ENCODE data around the gene OLFM2.
"Not testable (repeated sequence)": the region's sequence is repeated elsewhere in the genome, so short reads cannot be mapped to it uniquely, and the experiment has no call there.

Gene OLFM2

DNA sequence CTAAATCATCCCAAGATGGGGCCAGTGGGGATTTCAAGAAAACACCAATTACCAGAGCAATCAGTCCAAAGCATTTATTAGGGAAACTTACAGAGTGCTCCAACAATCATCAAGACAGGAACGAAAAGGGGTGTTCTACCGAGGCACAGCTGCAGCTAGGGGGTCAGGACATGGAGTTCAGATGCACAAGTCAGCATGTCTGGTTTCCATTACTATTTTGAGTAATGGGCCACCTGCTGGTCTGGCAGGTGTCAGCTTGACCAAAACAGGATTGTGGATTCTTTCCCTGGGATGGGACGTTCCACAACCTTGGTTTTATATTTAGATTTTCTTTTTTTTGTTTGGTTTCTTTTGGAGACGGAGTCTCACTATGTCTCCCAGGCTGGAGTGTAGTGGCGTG is 112.5 kb downstream of the OLFM2 start:
- Histone ChIP-seq H3K27me3 (ENCODE audit: control insufficient read depth, insufficient read depth, low read length) (no peaks in the 10 kb centered on the region), H2AFZ (no peak overlapping the region), H3K4me1 (peaks cover 6% of the 10 kb centered on the region), H3K36me3 (ENCODE audit: control insufficient read depth, insufficient read depth, low read length) (no peaks in the 10 kb centered on the region), H3K4me3 (ENCODE audit: low read depth, low read length) (no peak overlapping the region), H3K9me3 (ENCODE audit: control insufficient read depth, low read length) (no peaks in the 10 kb centered on the region), H3K4me2 (ENCODE audit: low read length) (no peak overlapping the region), H3K27ac (no peak overlapping the region), H3K9ac (no peak overlapping the region), H3K79me2 (peaks cover 27% of the 10 kb centered on the region)
- TF ChIP-seq, protein P1, sequence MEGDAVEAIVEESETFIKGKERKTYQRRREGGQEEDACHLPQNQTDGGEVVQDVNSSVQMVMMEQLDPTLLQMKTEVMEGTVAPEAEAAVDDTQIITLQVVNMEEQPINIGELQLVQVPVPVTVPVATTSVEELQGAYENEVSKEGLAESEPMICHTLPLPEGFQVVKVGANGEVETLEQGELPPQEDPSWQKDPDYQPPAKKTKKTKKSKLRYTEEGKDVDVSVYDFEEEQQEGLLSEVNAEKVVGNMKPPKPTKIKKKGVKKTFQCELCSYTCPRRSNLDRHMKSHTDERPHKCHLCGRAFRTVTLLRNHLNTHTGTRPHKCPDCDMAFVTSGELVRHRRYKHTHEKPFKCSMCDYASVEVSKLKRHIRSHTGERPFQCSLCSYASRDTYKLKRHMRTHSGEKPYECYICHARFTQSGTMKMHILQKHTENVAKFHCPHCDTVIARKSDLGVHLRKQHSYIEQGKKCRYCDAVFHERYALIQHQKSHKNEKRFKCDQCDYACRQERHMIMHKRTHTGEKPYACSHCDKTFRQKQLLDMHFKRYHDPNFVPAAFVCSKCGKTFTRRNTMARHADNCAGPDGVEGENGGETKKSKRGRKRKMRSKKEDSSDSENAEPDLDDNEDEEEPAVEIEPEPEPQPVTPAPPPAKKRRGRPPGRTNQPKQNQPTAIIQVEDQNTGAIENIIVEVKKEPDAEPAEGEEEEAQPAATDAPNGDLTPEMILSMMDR (IDR thresholded peaks at IDR 0.05) = no peak

DNA sequence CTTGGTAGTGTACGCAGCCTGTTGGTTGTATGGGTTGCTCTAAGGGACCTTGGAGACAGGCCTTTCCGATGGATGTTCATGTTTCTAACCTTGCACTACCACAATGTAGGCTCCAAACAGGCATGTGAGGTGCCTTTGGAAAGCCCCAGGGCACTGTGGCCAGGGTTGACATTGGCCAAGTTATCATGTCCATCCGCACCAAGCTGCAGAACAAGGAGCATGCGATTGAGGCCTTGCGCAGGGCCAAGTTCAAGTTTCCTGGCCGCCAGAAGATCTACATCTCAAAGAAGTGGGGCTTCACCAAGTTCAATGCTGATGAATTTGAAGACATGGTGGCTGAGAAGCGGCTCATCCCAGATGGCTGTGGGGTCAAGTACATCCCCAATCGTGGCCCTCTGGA is 116.3 kb downstream of the OLFM2 start:
- peaks cover 13% of the 10 kb centered on the region for H3K79me2 ChIP-seq
- not testable (repeated sequence) for H3K9ac ChIP-seq; H3K27me3 ChIP-seq (ENCODE audit: control insufficient read depth, insufficient read depth, low read length); H3K36me3 ChIP-seq (ENCODE audit: control insufficient read depth, insufficient read depth, low read length); H3K4me2 ChIP-seq (ENCODE audit: low read length); H3K4me3 ChIP-seq (ENCODE audit: low read depth, low read length); H3K4me1 ChIP-seq; H3K9me3 ChIP-seq (ENCODE audit: control insufficient read depth, low read length)
- peak overlapping the region; percentile 33 for H3K27ac ChIP-seq
- H2AFZ ChIP-seq = peak overlapping the region; percentile 64

DNA sequence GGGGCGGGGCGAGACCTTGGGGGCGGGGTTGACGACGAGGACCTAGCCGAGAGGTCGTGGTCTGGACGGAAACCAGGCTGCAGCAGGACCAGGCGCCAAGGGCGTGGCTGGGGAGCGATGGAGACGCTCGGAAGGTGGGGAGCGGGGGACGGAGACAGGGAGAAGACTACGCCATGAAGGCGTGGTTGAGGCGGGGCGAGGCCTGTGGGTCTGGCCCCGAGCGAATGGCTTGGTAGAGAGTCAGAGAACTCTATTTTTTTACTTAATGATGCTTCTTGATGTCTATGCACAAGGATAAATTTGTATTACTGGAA is 116.8 kb downstream of the OLFM2 start:
- H3K36me3 ChIP-seq (ENCODE audit: control insufficient read depth, insufficient read depth, low read length) = no peaks in the 10 kb centered on the region
- peak overlapping the region; percentile 97 for H3K4me3 ChIP-seq (ENCODE audit: low read depth, low read length)
- no peaks in the 10 kb centered on the region for H3K27me3 ChIP-seq (ENCODE audit: control insufficient read depth, insufficient read depth, low read length)
- TF ChIP-seq, protein P1 (IDR thresholded peaks at IDR 0.05) = no peak
- peak overlapping the region; percentile 60 for H3K4me2 ChIP-seq (ENCODE audit: low read length)
- peak overlapping the region; percentile 64 for H2AFZ ChIP-seq
- H3K9me3 ChIP-seq (ENCODE audit: control insufficient read depth, low read length) = no peaks in the 10 kb centered on the region
- H3K27ac ChIP-seq = peak overlapping the region; percentile 33
- peaks cover 10% of the 10 kb centered on the region for H3K79me2 ChIP-seq
- H3K4me1 ChIP-seq = no peaks in the 10 kb centered on the region
- H3K9ac ChIP-seq = no peak overlapping the region

DNA sequence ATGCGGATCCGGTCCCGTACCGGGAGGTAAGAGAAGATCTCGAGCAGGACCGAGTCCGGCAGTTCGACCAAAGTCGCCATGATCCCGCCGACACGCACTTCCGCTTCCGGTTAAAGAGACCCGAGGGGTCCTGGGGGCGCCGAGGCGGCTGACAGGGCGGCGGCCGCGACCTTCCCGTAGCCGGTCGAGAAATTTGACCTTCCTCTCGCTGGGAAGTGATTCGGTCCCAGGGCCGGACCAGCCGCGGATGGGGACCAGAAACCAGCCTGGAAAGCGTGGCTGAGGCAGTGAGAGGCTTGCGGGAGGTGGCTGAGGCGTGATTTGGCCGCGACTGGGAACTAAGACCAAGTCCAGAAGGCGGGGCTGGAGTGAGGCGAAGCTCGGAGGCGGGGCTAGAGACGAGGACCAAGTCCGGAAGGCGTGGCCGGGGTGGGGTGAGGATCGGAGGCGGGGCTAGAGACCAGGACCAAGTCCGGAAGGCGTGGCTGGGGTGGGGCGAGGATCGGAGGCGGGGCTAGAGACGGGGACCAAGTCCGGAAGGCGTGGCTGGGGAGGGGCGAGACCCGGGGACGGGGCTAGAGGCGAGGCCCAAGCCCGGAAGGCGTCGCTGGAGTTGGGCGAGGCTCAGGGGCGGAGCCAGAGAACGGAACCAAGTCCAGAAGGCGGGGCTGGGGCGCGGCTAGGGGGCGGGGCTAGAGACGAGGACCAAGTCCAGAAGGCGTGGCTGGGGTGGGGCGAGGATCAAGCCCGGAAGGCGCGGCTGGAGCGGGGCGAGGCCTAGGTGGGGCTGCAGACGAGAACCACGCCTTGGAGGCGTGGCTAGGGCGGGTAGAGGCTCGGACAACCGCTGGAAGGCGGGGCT is 117.3 kb downstream of the OLFM2 start, which contains the start of gene FBXL12:
Gene FBXL12 (minus strand): TSS at position 346 of the 862 bp plus-strand sequence. CDS start 266 bp downstream, at position 80.
- TF ChIP-seq, protein P1 (IDR thresholded peaks at IDR 0.05) = no peak

DNA sequence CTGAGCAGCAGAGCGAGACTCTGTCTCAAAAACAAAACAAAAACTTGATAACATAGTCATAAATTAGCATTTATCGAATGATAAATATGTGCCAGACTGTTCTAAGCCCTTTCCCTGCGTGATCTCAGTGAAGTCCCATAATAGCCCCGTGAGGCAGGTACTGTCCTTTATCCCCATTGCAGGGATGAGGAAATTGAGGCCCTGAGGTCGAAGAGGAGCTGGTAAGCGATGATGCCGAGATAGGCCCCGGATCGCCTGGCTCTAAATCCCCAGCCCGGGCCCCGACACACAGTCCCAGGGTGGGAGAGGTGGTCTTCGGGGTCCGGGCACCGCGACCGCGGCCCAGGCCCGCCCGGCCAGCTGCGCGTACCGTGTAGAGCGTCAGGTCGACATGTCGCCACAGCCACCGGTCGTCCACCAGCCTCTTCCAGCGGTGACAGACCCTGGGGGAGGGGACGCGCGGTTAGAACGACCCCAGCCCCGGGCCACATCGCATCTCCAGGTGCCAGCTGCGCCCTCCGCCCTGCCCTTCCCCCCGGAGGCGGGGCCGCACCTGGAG is 118.1 kb downstream of the OLFM2 start:
- Histone ChIP-seq H2AFZ (peak overlapping the region; percentile 86), H3K36me3 (ENCODE audit: control insufficient read depth, insufficient read depth, low read length) (no peaks in the 10 kb centered on the region)
- TF ChIP-seq, protein P1 (IDR thresholded peaks at IDR 0.05) = no peak

More for the DNA sequence above, 117.3 kb downstream of the OLFM2 start, which contains the start of gene FBXL12:
- no peaks in the 10 kb centered on the region for H3K9me3 ChIP-seq (ENCODE audit: control insufficient read depth, low read length)
- H3K27me3 ChIP-seq (ENCODE audit: control insufficient read depth, insufficient read depth, low read length) = no peaks in the 10 kb centered on the region
- H2AFZ ChIP-seq = peak within 1 kb of the TSS; percentile 86
- H3K79me2 ChIP-seq = peaks cover 8% of the 10 kb centered on the region
- H3K4me1 ChIP-seq = no peaks in the 10 kb centered on the region
- H3K27ac ChIP-seq = peak within 1 kb of the TSS; percentile 93
- peak within 1 kb of the TSS; percentile 97 for H3K4me3 ChIP-seq (ENCODE audit: low read depth, low read length)
- H3K36me3 ChIP-seq (ENCODE audit: control insufficient read depth, insufficient read depth, low read length) = no peaks in the 10 kb centered on the region
- peak within 1 kb of the TSS; percentile 73 for H3K9ac ChIP-seq
- peak within 1 kb of the TSS; percentile 94 for H3K4me2 ChIP-seq (ENCODE audit: low read length)

More for the DNA sequence above, 118.1 kb downstream of the OLFM2 start:
- H3K4me3 ChIP-seq (ENCODE audit: low read depth, low read length) = peak overlapping the region; percentile 97
- H3K79me2 ChIP-seq = peaks cover 8% of the 10 kb centered on the region
- H3K4me2 ChIP-seq (ENCODE audit: low read length) = peak overlapping the region; percentile 94
- H3K9me3 ChIP-seq (ENCODE audit: control insufficient read depth, low read length) = no peaks in the 10 kb centered on the region
- H3K27me3 ChIP-seq (ENCODE audit: control insufficient read depth, insufficient read depth, low read length) = no peaks in the 10 kb centered on the region
- peak overlapping the region; percentile 93 for H3K27ac ChIP-seq
- peak overlapping the region; percentile 73 for H3K9ac ChIP-seq
- H3K4me1 ChIP-seq = no peaks in the 10 kb centered on the region

All from parathyroid adenoma (tissue), 2 donors.